DMS153 treated with DMSO at 0.1 percent for 48 hours (cell line): ENCODE measurements around the gene ZBTB4.

Experiments used
- DNase-seq: peaks from one replicate; lab custom pipeline; 2025; ENCODE audit not compliant: unreplicated experiment; lab: John Stamatoyannopoulos, UW

Gene ZBTB4, protein sequence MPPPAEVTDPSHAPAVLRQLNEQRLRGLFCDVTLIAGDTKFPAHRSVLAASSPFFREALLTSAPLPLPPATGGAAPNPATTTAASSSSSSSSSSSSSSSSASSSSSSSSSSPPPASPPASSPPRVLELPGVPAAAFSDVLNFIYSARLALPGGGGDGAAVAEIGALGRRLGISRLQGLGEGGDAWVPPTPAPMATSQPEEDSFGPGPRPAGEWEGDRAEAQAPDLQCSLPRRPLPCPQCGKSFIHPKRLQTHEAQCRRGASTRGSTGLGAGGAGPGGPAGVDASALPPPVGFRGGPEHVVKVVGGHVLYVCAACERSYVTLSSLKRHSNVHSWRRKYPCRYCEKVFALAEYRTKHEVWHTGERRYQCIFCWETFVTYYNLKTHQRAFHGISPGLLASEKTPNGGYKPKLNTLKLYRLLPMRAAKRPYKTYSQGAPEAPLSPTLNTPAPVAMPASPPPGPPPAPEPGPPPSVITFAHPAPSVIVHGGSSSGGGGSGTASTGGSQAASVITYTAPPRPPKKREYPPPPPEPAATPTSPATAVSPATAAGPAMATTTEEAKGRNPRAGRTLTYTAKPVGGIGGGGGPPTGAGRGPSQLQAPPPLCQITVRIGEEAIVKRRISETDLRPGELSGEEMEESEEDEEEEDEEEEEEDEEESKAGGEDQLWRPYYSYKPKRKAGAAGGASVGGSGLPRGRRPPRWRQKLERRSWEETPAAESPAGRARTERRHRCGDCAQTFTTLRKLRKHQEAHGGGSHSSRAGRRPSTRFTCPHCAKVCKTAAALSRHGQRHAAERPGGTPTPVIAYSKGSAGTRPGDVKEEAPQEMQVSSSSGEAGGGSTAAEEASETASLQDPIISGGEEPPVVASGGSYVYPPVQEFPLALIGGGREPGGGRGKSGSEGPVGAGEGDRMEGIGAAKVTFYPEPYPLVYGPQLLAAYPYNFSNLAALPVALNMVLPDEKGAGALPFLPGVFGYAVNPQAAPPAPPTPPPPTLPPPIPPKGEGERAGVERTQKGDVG

DNA sequence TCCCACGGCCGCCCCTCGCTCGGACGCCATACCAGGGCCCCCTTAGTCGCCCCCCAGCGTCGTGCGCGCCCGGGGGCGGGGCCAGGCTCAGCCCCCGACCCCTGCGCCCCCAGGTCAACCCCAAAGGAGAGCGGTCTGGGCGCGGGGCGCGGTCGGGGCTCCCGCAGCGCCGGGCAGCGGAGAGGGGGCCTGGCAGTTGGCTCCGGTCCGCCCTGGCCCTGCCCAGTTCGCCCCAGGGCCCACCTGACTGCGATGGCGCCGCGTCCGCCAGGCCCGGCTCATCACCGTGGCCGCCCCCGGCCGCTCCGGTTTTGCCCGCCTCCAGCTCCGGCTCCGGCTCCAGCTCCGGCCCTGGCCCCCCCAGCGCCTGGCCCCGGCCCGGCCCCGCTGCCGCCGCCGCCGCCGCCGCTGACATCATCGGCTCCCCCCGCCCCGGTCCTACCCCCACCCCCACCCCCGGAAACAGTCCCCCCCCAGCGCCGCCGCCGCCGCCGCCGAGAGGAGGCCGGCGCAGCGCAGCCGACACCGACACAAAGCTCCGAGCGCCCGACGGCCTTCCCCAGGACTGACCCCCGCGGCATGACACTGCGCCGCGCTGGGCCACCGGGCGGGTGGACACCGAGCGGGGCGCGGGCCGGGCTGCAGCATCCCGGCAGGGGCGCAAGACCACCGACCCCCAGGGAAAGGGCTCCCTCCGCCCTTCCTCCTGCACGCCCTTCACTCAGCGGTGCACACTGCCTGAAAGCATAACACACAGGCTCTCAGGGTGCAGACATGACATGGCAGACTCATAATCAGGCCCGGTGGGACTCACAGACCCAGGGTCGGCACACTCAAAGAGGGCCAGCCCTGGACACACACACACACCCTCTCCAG is at the start of gene ZBTB4:
Gene ZBTB4, minus strand, starts transcription at position 419 of the 876 bp plus-strand sequence. CDS start 12,830 bp downstream, outside the sequence.
- no peak for DNase-seq

DNA sequence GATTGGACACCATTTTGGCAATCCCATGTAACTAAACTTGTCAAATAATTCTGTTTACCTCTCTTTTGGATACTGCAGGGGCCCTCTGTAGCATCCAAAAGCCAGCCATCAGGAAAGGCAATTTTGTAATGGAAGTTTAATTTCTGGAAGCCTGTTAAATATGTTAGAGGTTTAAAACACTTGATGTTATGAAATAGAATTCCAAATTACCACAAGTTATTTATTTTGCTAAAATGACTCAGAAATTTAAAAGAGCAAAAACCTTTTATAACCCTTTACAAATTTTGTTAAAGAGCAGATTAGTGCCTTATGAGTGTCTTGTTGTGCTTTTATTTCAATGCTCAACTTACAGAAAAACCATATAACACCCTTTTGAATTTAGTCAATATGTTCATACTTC is 49.4 kb upstream of the ZBTB4 start:
- no peak for DNase-seq

DNA sequence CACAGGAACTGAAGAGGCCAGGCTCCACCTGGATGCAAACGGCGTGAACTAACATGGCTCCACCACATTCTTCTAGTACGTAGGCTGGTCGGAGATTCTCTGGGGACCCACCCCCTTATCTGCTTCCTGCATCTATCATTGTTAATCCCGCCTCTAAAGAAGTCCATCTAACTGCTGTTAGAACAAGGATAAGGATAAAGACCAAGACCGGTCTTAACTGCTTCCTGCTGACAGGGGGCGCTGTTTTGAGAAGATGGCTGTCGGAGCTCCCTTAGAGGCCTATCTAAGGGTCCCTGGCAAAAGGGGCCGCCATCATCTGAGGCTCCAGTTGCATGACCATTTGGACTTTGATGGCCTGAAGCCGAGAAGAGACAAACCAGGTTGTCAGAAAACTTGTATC is 43.6 kb upstream of the ZBTB4 start:
- DNase-seq = no peak

DNA sequence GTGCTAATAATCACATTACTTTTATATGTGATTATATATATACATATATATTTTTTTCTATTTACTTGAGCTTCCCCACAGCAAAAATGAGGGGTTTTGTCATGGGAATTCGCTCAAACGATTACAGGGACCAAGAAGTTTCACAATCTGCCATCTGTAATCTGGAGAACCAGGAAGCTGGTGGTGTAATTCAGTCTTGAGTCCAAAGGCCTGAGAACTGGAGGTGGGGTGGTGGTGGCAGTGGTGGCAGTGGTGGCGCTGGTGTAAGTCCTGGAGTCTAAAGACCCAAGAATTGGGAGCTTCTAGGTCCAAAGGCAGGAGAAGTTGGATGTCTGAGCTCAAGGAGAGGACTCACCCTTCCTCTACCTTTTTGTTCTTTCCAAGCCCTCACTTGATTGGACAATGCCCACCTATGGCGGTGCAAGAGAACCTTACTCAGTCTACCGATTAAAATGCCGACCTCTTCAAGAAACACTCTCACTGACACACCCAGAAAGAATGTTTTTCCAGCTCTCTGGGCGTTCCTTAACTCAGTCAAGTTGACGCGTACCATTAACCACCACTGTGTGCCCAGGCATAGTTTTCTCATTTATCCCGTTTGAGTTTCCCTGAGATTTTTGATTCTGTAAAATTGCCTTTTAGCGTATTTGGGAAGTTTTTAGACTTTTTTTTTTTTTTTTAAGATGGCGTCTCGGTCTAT is 36.6 kb upstream of the ZBTB4 start:
- no peak for DNase-seq

DNA sequence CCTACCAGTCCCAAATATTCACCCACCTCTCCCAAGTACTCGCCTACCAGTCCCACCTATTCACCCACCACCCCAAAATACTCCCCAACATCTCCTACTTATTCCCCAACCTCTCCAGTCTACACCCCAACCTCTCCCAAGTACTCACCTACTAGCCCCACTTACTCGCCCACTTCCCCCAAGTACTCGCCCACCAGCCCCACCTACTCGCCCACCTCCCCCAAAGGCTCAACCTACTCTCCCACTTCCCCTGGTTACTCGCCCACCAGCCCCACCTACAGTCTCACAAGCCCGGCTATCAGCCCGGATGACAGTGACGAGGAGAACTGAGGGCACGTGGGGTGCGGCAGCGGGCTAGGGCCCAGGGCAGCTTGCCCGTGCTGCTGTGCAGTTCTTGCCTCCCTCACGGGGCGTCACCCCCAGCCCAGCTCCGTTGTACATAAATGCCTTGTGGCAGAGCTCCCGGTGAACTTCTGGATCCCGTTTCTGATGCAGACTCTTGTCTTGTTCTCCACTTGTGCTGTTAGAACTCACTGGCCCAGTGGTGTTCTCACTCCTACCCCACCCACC is 34.5 kb upstream of the ZBTB4 start:
- DNase-seq = no peak

DNA sequence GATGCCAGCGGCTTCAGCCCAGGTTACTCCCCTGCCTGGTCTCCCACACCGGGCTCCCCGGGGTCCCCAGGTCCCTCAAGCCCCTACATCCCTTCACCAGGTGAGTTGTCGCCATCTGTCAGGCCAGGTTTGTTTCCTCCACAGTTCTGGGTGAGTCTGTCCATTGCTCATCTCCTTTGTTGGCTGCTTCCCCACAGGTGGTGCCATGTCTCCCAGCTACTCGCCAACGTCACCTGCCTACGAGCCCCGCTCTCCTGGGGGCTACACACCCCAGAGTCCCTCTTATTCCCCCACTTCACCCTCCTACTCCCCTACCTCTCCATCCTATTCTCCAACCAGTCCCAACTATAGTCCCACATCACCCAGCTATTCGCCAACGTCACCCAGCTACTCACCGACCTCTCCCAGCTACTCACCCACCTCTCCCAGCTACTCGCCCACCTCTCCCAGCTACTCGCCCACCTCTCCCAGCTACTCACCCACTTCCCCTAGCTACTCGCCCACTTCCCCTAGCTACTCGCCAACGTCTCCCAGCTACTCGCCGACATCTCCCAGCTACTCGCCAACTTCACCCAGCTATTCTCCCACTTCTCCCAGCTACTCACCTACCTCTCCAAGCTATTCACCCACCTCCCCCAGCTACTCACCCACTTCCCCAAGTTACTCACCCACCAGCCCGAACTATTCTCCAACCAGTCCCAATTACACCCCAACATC is 33.6 kb upstream of the ZBTB4 start:
- DNase-seq = no peak

DNA sequence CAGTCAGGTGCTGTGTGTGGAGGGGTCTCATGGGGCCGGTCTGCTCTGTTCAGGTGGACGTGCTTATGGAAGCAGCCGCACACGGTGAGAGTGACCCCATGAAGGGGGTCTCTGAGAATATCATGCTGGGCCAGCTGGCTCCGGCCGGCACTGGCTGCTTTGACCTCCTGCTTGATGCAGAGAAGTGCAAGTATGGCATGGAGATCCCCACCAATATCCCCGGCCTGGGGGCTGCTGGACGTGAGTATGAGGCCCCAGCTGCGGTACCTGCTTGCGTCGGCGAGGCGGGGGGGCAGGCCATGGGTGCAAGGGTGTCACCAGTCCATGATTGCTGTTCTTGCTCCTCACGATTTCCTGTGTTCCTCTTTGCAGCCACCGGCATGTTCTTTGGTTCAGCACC is 32.7 kb upstream of the ZBTB4 start:
- DNase-seq = no peak

DNA sequence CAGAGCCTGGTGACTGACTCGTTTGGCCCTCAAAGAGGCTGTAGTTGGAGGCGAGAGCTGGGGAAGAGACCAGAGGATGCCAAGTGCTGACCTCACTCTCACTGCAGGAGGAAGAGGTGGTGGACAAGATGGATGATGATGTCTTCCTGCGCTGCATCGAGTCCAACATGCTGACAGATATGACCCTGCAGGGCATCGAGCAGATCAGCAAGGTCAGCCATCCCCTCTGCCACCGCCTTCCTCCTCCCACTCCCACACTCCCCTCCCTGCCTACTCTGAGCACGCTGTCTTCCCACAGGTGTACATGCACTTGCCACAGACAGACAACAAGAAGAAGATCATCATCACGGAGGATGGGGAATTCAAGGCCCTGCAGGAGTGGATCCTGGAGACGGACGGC is 31.7 kb upstream of the ZBTB4 start:
- DNase-seq = no peak

DNA sequence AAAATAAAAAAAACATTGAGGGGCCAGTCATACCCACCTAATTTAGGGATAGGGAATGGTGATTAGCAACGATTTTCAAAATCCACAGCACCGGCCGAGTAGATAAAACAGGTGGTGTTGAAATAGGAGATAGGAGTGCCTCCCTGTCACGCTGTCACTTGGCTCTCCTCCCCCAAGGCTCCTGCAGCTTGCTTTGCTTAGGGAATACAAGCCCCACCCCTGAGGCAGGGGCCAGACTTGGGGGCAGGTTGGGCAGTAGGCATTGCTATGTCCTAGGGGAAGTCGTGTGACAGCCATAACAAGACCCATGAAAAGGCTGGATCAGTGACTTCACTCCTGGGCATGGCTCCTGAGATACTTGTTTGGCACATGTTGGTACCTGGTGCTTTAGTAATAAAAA is 30.5 kb upstream of the ZBTB4 start:
- DNase-seq = no peak

DNA sequence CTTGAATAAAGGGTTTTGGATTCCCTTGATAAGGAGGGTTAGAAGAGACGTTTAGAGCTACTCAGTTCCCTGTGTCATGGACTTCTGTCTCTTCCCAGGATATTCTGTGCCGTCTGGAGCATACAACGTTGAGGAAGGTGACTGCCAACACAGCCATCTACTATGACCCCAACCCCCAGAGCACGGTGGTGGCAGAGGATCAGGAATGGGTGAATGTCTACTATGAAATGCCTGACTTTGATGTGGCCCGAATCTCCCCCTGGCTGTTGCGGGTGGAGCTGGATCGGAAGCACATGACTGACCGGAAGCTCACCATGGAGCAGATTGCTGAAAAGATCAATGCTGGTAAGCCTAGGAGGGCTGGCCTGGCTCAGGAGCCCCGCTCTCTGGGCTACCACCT is 29.4 kb upstream of the ZBTB4 start:
- DNase-seq = no peak

DNA sequence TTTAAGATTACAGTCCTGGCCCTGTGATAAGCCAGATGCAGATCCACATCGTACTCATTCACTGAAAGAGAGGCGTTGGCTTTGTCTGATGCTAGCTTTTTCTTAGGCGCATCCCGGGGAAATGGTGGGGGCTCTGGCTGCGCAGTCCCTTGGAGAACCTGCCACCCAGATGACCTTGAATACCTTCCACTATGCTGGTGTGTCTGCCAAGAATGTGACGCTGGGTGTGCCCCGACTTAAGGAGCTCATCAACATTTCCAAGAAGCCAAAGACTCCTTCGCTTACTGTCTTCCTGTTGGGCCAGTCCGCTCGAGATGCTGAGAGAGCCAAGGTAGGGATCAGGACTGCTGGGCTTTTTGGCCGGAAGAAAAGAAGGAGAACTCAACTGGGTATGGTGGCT is 28.7 kb upstream of the ZBTB4 start:
- no peak for DNase-seq

DNA sequence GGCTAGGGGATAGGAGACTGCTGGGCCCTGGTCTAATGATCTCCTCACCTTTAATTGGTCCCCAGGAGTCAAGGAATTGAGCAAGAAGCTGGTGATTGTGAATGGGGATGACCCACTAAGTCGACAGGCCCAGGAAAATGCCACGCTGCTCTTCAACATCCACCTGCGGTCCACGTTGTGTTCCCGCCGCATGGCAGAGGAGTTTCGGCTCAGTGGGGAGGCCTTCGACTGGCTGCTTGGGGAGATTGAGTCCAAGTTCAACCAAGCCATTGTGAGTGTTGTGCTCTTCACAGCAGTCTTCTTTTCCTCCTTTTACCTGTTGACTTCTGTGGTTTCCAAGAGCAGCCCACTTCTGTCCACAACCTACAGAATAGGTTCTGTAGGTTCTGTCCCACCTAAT is 24.1 kb upstream of the ZBTB4 start:
- no peak for DNase-seq

DNA sequence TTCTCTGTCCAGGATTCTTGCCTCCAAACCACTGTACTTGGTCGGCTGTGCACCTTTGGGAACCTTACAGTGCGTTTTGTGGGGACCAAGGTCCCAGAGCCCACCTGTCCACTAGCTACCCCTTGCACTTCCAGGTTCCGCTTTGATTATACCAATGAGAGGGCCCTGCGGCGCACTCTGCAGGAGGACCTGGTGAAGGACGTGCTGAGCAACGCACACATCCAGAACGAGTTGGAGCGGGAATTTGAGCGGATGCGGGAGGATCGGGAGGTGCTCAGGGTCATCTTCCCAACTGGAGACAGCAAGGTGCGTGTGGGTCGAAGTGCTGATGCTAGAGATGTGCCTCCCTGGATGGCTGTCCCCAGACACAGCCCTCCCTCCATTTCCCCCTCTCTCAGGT is 23.6 kb upstream of the ZBTB4 start:
- no peak for DNase-seq

DNA sequence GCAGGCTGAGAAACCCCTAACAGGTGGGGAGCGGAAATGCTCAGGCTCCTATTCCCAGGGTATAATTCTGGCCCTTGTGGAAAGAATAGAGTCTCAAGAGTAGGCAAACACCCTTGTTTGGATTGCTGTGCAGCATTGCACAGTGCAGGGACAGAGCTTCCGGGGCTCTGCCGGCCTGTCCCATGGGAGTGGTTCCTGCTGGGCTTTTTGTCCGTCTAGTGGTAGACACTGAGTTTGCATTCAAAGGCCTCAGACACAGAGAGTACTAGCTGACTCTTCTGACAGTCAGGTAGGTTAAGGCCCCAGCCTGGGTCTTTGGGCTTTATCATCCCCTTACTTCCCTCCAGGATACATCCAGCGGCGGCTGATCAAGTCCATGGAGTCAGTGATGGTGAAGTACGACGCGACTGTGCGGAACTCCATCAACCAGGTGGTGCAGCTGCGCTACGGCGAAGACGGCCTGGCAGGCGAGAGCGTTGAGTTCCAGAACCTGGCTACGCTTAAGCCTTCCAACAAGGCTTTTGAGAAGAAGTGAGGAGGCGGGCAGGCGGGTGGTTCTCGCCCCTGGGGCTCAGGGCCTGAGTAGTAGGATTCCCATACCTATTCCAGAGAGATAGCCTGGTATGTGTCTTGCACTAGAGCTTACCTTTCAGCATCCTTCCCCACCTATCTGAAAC is 22.9 kb upstream of the ZBTB4 start:
- DNase-seq = no peak

DNA sequence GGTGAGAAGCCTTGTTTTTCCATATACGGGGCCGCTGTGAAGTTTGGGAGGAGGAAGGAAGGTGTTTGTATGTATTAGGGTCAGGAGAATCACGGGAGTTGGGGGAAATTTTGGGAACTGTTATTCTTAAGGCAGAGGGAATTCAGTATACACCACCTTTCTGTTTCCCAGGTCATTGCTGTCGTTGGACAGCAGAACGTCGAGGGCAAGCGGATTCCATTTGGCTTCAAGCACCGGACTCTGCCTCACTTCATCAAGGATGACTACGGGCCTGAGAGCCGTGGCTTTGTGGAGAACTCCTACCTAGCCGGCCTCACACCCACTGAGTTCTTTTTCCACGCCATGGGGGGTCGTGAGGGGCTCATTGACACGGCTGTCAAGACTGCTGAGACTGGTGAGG is 22.3 kb upstream of the ZBTB4 start:
- no peak for DNase-seq

DNA sequence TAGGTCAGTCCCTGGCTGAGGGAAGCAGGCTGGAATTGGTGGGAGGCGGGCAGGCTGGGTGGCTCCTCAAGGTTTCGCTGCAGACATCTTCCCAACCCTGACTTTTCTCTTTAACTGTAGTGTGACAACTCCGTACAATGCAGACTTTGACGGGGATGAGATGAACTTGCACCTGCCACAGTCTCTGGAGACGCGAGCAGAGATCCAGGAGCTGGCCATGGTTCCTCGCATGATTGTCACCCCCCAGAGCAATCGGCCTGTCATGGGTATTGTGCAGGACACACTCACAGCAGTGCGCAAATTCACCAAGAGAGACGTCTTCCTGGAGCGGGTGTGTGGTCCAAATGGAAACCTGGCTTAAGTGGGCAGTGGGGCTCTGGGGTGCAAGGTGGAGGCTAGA is 19.7 kb upstream of the ZBTB4 start:
- no peak for DNase-seq

DNA sequence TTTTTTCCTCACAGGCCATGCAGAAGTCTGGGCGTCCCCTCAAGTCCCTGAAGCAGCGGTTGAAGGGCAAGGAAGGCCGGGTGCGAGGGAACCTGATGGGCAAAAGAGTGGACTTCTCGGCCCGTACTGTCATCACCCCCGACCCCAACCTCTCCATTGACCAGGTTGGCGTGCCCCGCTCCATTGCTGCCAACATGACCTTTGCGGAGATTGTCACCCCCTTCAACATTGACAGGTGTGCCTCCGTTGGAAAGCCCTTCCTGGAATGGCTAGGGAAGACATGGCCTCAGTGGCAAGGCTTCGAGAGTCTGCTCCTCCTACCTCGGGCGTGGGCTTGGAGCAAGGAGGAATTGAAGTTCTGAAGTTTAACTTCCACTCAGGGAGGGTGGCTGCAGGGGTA is 18.2 kb upstream of the ZBTB4 start:
- DNase-seq = no peak

DNA sequence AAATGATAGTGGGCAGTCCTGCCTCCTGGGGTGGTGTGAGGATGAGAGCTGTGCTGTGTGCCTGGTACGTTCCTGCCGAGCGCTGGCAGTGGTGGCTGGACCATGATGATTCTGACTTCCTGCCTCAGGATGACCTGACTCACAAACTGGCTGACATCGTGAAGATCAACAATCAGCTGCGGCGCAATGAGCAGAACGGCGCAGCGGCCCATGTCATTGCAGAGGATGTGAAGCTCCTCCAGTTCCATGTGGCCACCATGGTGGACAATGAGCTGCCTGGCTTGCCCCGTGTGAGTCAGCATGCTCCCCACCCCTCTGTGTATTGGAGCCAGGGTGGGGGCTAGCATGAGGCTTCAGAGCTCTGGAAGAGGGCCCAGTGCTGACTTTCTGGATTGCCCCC is 17.8 kb upstream of the ZBTB4 start:
- no peak for DNase-seq
